ENCODE data around the gene DPP4. TPM values are rescaled to one million over a fixed set of nuclear protein-coding genes. Genes with fewer than 3 reads are reported as not detected.
A peak's percentile ranks its signal among the peaks of the same experiment; 100 is the strongest.

Gene DPP4
- total and polyA plus RNA-seq, 2 donors from 2014 or later = 29.4 to 74.8 TPM

DNA sequence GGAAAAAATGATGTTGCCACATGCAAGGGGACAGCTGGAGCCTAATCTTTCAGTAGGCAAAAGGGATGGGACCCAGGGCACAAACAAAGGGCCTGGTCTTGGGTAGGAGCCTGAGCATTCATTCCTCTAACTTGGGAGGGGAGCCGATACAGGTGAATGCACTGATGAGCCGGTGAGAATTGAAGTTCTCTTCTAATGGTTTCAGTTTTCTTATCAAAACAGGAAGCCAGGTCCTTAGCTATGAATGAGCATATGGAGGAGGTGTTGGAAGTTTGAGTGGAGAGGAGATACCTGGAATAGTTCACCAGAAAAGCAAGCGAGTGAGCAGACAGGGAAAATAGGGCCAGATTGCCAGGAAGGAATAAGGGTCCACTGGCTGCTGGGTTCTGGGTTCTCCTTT lies 10.1 kb downstream of the DPP4 start:
- TF ChIP-seq, protein P1, sequence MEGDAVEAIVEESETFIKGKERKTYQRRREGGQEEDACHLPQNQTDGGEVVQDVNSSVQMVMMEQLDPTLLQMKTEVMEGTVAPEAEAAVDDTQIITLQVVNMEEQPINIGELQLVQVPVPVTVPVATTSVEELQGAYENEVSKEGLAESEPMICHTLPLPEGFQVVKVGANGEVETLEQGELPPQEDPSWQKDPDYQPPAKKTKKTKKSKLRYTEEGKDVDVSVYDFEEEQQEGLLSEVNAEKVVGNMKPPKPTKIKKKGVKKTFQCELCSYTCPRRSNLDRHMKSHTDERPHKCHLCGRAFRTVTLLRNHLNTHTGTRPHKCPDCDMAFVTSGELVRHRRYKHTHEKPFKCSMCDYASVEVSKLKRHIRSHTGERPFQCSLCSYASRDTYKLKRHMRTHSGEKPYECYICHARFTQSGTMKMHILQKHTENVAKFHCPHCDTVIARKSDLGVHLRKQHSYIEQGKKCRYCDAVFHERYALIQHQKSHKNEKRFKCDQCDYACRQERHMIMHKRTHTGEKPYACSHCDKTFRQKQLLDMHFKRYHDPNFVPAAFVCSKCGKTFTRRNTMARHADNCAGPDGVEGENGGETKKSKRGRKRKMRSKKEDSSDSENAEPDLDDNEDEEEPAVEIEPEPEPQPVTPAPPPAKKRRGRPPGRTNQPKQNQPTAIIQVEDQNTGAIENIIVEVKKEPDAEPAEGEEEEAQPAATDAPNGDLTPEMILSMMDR (IDR thresholded peaks at IDR 0.05; ENCODE audit: borderline replicate concordance, extremely low read depth, insufficient read depth) = no peak
- no peak for FAIRE-seq

DNA sequence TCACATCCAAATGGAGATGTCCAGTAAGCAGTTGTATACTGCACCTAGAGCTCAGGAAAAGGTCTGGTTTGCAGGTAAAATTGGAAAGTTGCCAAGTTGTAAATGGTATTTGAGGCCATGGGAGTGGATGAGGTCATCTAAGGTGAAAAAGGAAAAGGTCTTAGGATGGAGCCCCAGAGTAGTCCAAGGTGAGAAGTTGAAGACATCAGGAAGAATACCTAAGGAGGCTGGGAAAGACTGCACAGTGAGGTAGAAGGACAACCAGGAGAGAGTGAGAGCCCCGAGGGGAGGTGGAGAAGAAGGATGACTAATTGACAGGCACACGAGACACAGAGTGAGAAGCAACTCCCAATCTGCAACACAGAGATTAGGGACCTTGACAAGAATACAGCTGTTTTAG lies 10.7 kb downstream of the DPP4 start:
- TF ChIP-seq, protein P1 (IDR thresholded peaks at IDR 0.05; ENCODE audit: borderline replicate concordance, extremely low read depth, insufficient read depth) = no peak
- no peak overlapping the region for H3K9ac ChIP-seq (ENCODE audit: low read length in 3 of 3)
- H3K4me3 ChIP-seq (ENCODE audit: low read length in 3 of 3) = no peak overlapping the region
- peaks cover 0 to 7% (median 3%) of the 10 kb centered on the region in 3 donors for H3K4me1 ChIP-seq (ENCODE audit: control insufficient read depth in 2 of 3, insufficient read depth in 2 of 3, low read depth in 1 of 3, low read length in 3 of 3)
- H3K9me3 ChIP-seq (ENCODE audit: control insufficient read depth in 2 of 3, insufficient read depth in 1 of 3, low read length in 3 of 3) = no peaks in the 10 kb centered on the region
- DNase-seq (no peak), FAIRE-seq (no peak)
- intact Hi-C loops (cut with DNase I) = no loop called here
- H3K27ac ChIP-seq (ENCODE audit: low read depth in 2 of 2, low read length in 2 of 2) = no peak overlapping the region
- H3K36me3 ChIP-seq (ENCODE audit: control insufficient read depth in 2 of 3, insufficient read depth in 3 of 3, low read length in 3 of 3) = no peaks in the 10 kb centered on the region
- no peaks in the 10 kb centered on the region for H3K27me3 ChIP-seq (ENCODE audit: control insufficient read depth, insufficient read depth, low read length)

More for the DNA sequence above, 10.1 kb downstream of the DPP4 start:
- no peak overlapping the region for H3K9ac ChIP-seq (ENCODE audit: low read length in 3 of 3)
- no peak overlapping the region for H3K4me3 ChIP-seq (ENCODE audit: low read length in 3 of 3)
- no peaks in the 10 kb centered on the region for H3K36me3 ChIP-seq (ENCODE audit: control insufficient read depth in 2 of 3, insufficient read depth in 3 of 3, low read length in 3 of 3)
- H3K9me3 ChIP-seq (ENCODE audit: control insufficient read depth in 2 of 3, insufficient read depth in 1 of 3, low read length in 3 of 3) = no peaks in the 10 kb centered on the region
- no peak overlapping the region for H3K27ac ChIP-seq (ENCODE audit: low read depth in 2 of 2, low read length in 2 of 2)
- DNase-seq = peak in 3 of 5 donors; percentile 17 to 56 (median 52)
- intact Hi-C loops (cut with DNase I) = no loop called here
- no peaks in the 10 kb centered on the region for H3K27me3 ChIP-seq (ENCODE audit: control insufficient read depth, insufficient read depth, low read length)
- peaks cover 0 to 12% (median 3%) of the 10 kb centered on the region in 3 donors for H3K4me1 ChIP-seq (ENCODE audit: control insufficient read depth in 2 of 3, insufficient read depth in 2 of 3, low read depth in 1 of 3, low read length in 3 of 3)

DNA sequence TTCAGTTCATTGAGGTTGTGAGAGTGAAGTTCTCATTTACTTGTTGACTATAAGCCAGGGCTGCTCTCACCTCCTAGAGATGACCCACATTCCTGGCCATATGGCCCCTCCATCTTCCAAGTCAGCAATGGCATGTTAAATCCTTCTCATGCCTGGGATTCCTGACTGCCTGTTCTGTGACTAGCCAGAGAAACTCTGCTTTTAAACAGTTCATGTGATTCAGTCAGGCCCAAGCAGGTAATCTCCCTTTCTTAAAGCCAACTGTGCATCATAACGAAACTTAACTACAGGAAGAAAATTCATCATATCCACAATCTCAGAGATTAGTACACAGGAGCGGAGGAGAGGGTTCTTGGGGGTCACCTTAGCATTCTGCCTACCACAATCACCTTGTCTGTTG lies 11.5 kb downstream of the DPP4 start:
- no peak for FAIRE-seq
- TF ChIP-seq, protein P1 (IDR thresholded peaks at IDR 0.05; ENCODE audit: borderline replicate concordance, extremely low read depth, insufficient read depth) = no peak
- intact Hi-C loops (cut with DNase I) = no loop called here
- Histone ChIP-seq H3K27ac (ENCODE audit: low read depth in 2 of 2, low read length in 2 of 2) (no peak overlapping the region), H3K9me3 (ENCODE audit: control insufficient read depth in 2 of 3, insufficient read depth in 1 of 3, low read length in 3 of 3) (peaks cover 0 to 2% (median 0%) of the 10 kb centered on the region in 3 donors), H3K27me3 (ENCODE audit: control insufficient read depth, insufficient read depth, low read length) (no peaks in the 10 kb centered on the region), H3K9ac (ENCODE audit: low read length in 3 of 3) (no peak overlapping the region), H3K36me3 (ENCODE audit: control insufficient read depth in 2 of 3, insufficient read depth in 3 of 3, low read length in 3 of 3) (no peaks in the 10 kb centered on the region), H3K4me1 (ENCODE audit: control insufficient read depth in 2 of 3, insufficient read depth in 2 of 3, low read depth in 1 of 3, low read length in 3 of 3) (peaks cover 0 to 3% (median 0%) of the 10 kb centered on the region in 3 donors), H3K4me3 (ENCODE audit: low read length in 3 of 3) (no peak overlapping the region)
- no peak for DNase-seq

DNA sequence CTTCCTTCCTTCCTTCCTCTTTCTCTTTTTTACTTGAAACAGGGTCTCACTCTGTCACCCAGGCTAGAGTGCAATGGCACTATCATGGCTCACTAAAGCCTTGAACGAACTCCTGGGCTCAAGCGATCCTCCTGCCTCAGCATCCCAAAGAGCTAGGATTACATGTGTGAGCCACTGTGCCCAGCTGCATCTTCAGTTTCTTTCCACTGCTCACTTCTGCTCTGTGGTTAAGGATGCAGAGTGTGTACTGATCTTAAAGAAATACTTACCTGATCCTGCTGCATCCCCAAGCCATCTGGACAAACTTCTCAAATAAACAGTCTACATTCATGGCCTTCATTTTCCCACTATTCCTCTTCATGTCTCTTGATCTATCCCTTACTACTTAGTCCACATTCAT lies 13.0 kb downstream of the DPP4 start:
- TF ChIP-seq, protein P1 (IDR thresholded peaks at IDR 0.05; ENCODE audit: borderline replicate concordance, extremely low read depth, insufficient read depth) = no peak
- H3K9ac ChIP-seq (ENCODE audit: low read length in 3 of 3) = no peak overlapping the region
- no peaks in the 10 kb centered on the region for H3K27me3 ChIP-seq (ENCODE audit: control insufficient read depth, insufficient read depth, low read length)
- no peak for DNase-seq
- H3K27ac ChIP-seq (ENCODE audit: low read depth in 2 of 2, low read length in 2 of 2) = no peak overlapping the region
- no peaks in the 10 kb centered on the region for H3K36me3 ChIP-seq (ENCODE audit: control insufficient read depth in 2 of 3, insufficient read depth in 3 of 3, low read length in 3 of 3)
- intact Hi-C loops (cut with DNase I) = no loop called here
- no peaks in the 10 kb centered on the region for H3K4me1 ChIP-seq (ENCODE audit: control insufficient read depth in 2 of 3, insufficient read depth in 2 of 3, low read depth in 1 of 3, low read length in 3 of 3)
- no peak overlapping the region for H3K4me3 ChIP-seq (ENCODE audit: low read length in 3 of 3)
- H3K9me3 ChIP-seq (ENCODE audit: control insufficient read depth in 2 of 3, insufficient read depth in 1 of 3, low read length in 3 of 3) = peaks cover 0 to 15% (median 3%) of the 10 kb centered on the region in 3 donors
- FAIRE-seq = no peak
